OCI-LY1 (cell line): ENCODE data around the gene ADGRV1.

Experiments
- EZH2 ChIP-seq: fragments of 200-600 bp; sonication (generic), shearing (Covaris generic); IDR thresholded peaks from 2 replicates; pipeline ENCODE4 v1.8.0; 2017; ENCODE audit warnings: borderline replicate concordance, mixed run types, mild to moderate bottlenecking, antibody characterized with exemption, low read length, moderate library complexity, mixed read lengths
- TF ChIP-seq, protein P1 (sequence below): fragments of 200-600 bp; sonication (generic), shearing (Covaris generic); IDR thresholded peaks from 2 replicates; pipeline ENCODE4 v1.5.1; 2017; ENCODE audit warnings: mild to moderate bottlenecking, antibody characterized with exemption, low read length, moderate library complexity, mixed read lengths

DNA sequence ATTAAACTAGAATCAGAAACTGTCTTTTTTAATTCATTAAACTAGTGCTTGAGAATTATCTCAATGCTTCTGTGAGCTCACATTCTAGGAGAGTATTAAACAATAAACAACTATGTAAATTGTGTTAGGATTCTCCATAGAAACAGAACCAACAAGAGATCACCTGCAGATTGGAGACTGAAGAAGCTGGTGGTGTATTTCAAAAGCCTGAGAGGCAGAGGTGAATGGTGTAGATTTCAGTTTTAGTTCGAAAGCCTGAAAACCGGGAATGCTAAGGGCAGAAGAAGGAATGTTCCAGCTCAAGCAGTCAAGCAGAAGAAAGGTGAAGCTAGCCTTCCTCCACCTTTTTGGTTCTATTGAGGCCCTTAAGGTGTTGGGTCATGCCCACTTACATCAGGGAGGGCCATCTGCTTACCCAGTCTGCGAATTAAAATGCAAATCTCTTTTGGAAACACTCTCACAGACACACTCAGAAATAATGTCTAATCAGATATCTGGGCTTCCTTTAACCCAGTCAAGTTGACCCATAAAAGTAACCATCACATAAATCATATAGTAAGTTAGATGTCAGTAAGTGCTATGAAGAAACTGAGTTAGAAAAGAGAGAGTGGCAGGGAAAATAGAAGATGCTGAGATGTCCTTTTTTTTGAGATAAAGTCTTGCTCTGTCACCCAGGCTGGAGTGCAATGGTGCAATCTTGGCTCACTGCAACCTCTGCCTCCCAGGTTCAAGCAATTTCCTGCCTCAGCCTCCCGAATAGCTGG, 533.1 kb downstream of the ADGRV1 start:
- TF ChIP-seq, protein P1, sequence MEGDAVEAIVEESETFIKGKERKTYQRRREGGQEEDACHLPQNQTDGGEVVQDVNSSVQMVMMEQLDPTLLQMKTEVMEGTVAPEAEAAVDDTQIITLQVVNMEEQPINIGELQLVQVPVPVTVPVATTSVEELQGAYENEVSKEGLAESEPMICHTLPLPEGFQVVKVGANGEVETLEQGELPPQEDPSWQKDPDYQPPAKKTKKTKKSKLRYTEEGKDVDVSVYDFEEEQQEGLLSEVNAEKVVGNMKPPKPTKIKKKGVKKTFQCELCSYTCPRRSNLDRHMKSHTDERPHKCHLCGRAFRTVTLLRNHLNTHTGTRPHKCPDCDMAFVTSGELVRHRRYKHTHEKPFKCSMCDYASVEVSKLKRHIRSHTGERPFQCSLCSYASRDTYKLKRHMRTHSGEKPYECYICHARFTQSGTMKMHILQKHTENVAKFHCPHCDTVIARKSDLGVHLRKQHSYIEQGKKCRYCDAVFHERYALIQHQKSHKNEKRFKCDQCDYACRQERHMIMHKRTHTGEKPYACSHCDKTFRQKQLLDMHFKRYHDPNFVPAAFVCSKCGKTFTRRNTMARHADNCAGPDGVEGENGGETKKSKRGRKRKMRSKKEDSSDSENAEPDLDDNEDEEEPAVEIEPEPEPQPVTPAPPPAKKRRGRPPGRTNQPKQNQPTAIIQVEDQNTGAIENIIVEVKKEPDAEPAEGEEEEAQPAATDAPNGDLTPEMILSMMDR: no peak
- TF ChIP-seq EZH2: no peak
